HepG2 (cell line): ENCODE results near the gene OLFM1. TPM values are rescaled to one million over a fixed set of nuclear protein-coding genes. Genes with fewer than 3 reads are reported as not detected.

Source experiments
- ATAC-seq: fragments of 200-7000 bp; cut with Tn5 transposase; 3 replicates; pipeline ENCODE4 v1.9.1; 2020; ENCODE audit warnings: mild to moderate bottlenecking, moderate library complexity
- BruUV-seq: library from RNA; stranded (reverse); fragments of 400-500 nt; replicated peaks from 2 replicates; lab custom pipeline; 2021; lab: Mats Ljungman, UMichigan
- CTCF ChIA-PET: fragments of 300-600 bp; formaldehyde crosslinking; extraction: SDS; loops from one replicate; lab custom pipeline; 2021; ENCODE audit warnings: low total read pairs, inconsistent platforms, low intra/inter-chr PET ratio; lab: Yijun Ruan, JAX
- POLR2A ChIA-PET: fragments of 350-600 bp; sonication (Branson Sonifier 250); formaldehyde crosslinking; loops from one replicate; lab custom pipeline; 2020; ENCODE audit warnings: antibody characterized with exemption, inconsistent platforms; lab: Yijun Ruan, JAX
- DNase-seq: peaks from one replicate; pipeline ENCODE4 v3.0.0-alpha.2; 2015; ENCODE audit warnings: low spot score
- FAIRE-seq: peaks from 3 replicates; lab custom pipeline; 2011; peaks lifted over from hg19 to GRCh38; lab: Jason Lieb, UNC
- H2AFZ ChIP-seq: one replicate; pipeline ENCODE4 v1.6.1; 2011; ENCODE audit warnings: low read length, inconsistent platforms
- H3K27ac ChIP-seq: fragments of 300-600 bp; 3 replicates; pipeline ENCODE4 v1.8.0; 2011; ENCODE audit warnings: mixed run types, mild to moderate bottlenecking, mixed read lengths, low read length, inconsistent platforms; ENCODE audit not compliant: insufficient read depth; ENCODE audit errors: extremely low read length
- H3K27me3 ChIP-seq, 2 experiments: fragments of 200-600 bp in 1 of 2; 2 replicates in 1 of 2; 3 replicates in 1 of 2; pipeline versions ENCODE4 v1.6.0 to v1.8.0; 2011; ENCODE audit warnings: low read length in 2 of 2, mild to moderate bottlenecking in 2 of 2, moderate library complexity in 2 of 2, inconsistent platforms in 1 of 2; ENCODE audit not compliant: insufficient read depth in 2 of 2, control insufficient read depth in 1 of 2
- H3K36me3 ChIP-seq, 2 experiments: fragments of 200-600 bp in 1 of 2; replicated peaks in 1 of 2; 2 replicates in 1 of 2; 3 replicates in 1 of 2; pipeline versions ENCODE4 v1.5.1 to v1.8.0; 2011; ENCODE audit warnings: low read length in 2 of 2, inconsistent platforms in 1 of 2; ENCODE audit not compliant: insufficient read depth in 2 of 2, control insufficient read depth in 1 of 2
- H3K4me1 ChIP-seq: 2 replicates; pipeline ENCODE4 v1.5.1; 2012; ENCODE audit warnings: low read length, inconsistent platforms; ENCODE audit not compliant: insufficient read depth
- H3K4me2 ChIP-seq: 2 replicates; pipeline ENCODE4 v1.6.0; 2011; ENCODE audit warnings: low read depth, low read length, inconsistent platforms
- H3K4me3 ChIP-seq, 3 experiments: fragments of 200-600 bp in 1 of 3; sonication (generic), shearing (Covaris generic) in 1 of 3; replicated peaks in 1 of 3; 2 replicates each; pipeline ENCODE4 v1.5.1; 2011 to 2016; ENCODE audit warnings: low read length in 3 of 3, inconsistent platforms in 2 of 3, low read depth in 2 of 3, mild to moderate bottlenecking in 2 of 3, control low read depth in 1 of 3, mixed read lengths in 1 of 3; ENCODE audit not compliant: insufficient read depth in 1 of 3
- H3K79me2 ChIP-seq: one replicate; pipeline ENCODE4 v1.6.1; 2011; ENCODE audit warnings: low read length, inconsistent platforms; ENCODE audit not compliant: insufficient read depth
- H3K9ac ChIP-seq: 2 replicates; pipeline ENCODE4 v1.6.0; 2011; ENCODE audit warnings: mild to moderate bottlenecking, low read depth, low read length, inconsistent platforms; ENCODE audit not compliant: insufficient read depth
- H3K9me3 ChIP-seq: 2 replicates; pipeline ENCODE4 v1.5.1; 2012; ENCODE audit warnings: mild to moderate bottlenecking, low read length
- H4K20me1 ChIP-seq: 2 replicates; pipeline ENCODE4 v1.6.0; 2011; ENCODE audit warnings: inconsistent platforms, mild to moderate bottlenecking, low read length, moderate library complexity; ENCODE audit not compliant: insufficient read depth
- ARID5B ChIP-seq: IDR thresholded peaks from 2 replicates; pipeline ENCODE4 v1.4.0; 2020; ENCODE audit warnings: mild to moderate bottlenecking, missing genetic modification reagents
- HMGA1 ChIP-seq: sonication (generic); formaldehyde crosslinking; conservative IDR thresholded peaks from 2 replicates; pipeline ENCODE4 v1.4.0; 2020; ENCODE audit warnings: missing genetic modification reagents
- MAFF ChIP-seq: IDR thresholded peaks from 2 replicates; pipeline ENCODE4 v1.6.1; 2011; ENCODE audit warnings: low read depth, low read length, improper control_type of control experiment
- NFIC ChIP-seq: IDR thresholded peaks from 2 replicates; pipeline ENCODE4 v1.6.1; 2012; ENCODE audit warnings: mild to moderate bottlenecking, low read length, inconsistent platforms
- PAWR ChIP-seq: sonication (generic); formaldehyde crosslinking; IDR thresholded peaks from 2 replicates; pipeline ENCODE4 v1.4.0; 2020; ENCODE audit warnings: missing genetic modification reagents, mild to moderate bottlenecking, borderline replicate concordance
- POGK ChIP-seq: sonication (generic); formaldehyde crosslinking; conservative IDR thresholded peaks from 2 replicates; pipeline ENCODE4 v1.8.0; 2022; ENCODE audit warnings: mild to moderate bottlenecking, moderate library complexity, missing genetic modification reagents
- TAF1 ChIP-seq: sonication (generic); formaldehyde crosslinking; IDR thresholded peaks from 2 replicates; pipeline ENCODE4 v1.4.0; 2020; ENCODE audit warnings: missing genetic modification reagents
- TGIF2 ChIP-seq: IDR thresholded peaks from 2 replicates; pipeline ENCODE4 v1.6.1; 2016; ENCODE audit warnings: control low read depth, missing compliant biosample characterization
- THAP11 ChIP-seq: IDR thresholded peaks from 2 replicates; pipeline ENCODE4 v1.6.1; 2016; ENCODE audit warnings: missing biosample characterization, missing genetic modification reagents
- TRIM24 ChIP-seq: sonication (generic); formaldehyde crosslinking; IDR thresholded peaks from 2 replicates; pipeline ENCODE4 v1.8.0; 2022; ENCODE audit warnings: mild to moderate bottlenecking, missing genetic modification reagents
- ZBTB21 ChIP-seq: sonication (generic); formaldehyde crosslinking; IDR thresholded peaks from 2 replicates; pipeline ENCODE4 v1.4.0; 2020; ENCODE audit warnings: missing genetic modification reagents
- ZNF121 ChIP-seq: sonication (generic); formaldehyde crosslinking; IDR thresholded peaks from 2 replicates; pipeline ENCODE4 v1.5.0; 2020; ENCODE audit warnings: mild to moderate bottlenecking, missing genetic modification reagents
- ZNF574 ChIP-seq: sonication (generic); formaldehyde crosslinking; IDR thresholded peaks from 2 replicates; pipeline ENCODE4 v1.4.0; 2020; ENCODE audit warnings: missing genetic modification reagents
- ZNF879 ChIP-seq: sonication (generic); formaldehyde crosslinking; IDR thresholded peaks from 2 replicates; pipeline ENCODE4 v1.8.1; 2023; ENCODE audit warnings: missing genetic modification reagents
- ZSCAN30 ChIP-seq: sonication (generic); formaldehyde crosslinking; IDR thresholded peaks from 2 replicates; pipeline ENCODE4 v1.5.0; 2020; ENCODE audit warnings: mild to moderate bottlenecking, missing genetic modification reagents
- WGBS: methylation state at CpG from one replicate; pipeline ENCODE4 v1.1.6; 2017; ENCODE audit warnings: low lambda C conversion rate; 5-methylcytosine and 5-hydroxymethylcytosine counted together
- in situ Hi-C: cut with HindIII; loops from 2 replicates; pipeline ENCODE4 v1.10.0; 2017; ENCODE audit warnings: low pct_unique_long_range_greater_than_20kb; ENCODE audit not compliant: extremely low pct_ligation_motif_present
- intact Hi-C: fragments of 100-400 bp; cut with micrococcal nuclease; formaldehyde crosslinking; loops from one replicate; pipeline ENCODE4 v1.10.0; 2022; ENCODE audit not compliant: unreplicated experiment
- polyA plus RNA-seq, 8 experiments: library from polyadenylated mRNA; depleted of rRNA in 3 of 8; stranded (reverse) in 7 of 8; unstranded in 1 of 8; fragments of >200 nt; fragmentation: Illumina TruSeq in 4 of 8; extraction: Trizol in 4 of 8; gene quantifications; 2 replicates each; pipeline versions ENCODE4 v1.2.1 to v1.2.3, GENCODE V29; 2011 to 2016; ENCODE audit warnings: low read depth in 4 of 8, missing spikeins in 1 of 8, mixed read lengths in 1 of 8; ENCODE audit not compliant: insufficient read depth in 1 of 8
- total RNA-seq, 5 experiments: library from RNA; depleted of rRNA; stranded (reverse); fragments of >200 nt; fragmentation: Illumina TruSeq; extraction: Trizol; gene quantifications; 2 replicates each; pipeline ENCODE4 v1.2.3, GENCODE V29; 2016; ENCODE audit warnings: low read depth in 1 of 5

Gene OLFM1
- total and polyA plus RNA-seq, 2 of the 13 experiments (the other 11 are each of a cell fraction or from before 2014, with no cell fraction given) = not detected

DNA sequence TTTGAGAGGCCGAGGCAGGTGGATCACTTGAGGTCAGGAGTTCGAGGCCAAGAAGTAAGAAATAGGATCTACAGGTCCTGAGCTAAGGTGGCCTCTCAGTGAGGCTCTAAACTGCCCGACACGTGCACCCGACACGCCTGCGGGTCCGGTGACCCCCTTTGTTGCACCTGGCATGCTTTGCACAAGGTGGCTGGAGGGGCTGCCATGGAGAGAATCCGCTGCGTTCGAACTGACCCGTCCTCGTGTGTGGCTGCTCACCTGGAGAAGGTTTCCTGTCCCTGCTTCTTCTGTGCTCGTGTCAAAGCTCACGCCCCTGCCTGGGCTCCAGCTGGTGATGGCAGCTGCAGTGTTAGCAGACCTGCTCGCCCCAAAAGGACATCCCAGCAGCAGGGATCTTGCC is 5.7 kb upstream of the OLFM1 start (continued):
- TF ChIP-seq ARID5B (CRISPR knock-in tag) = no peak

- WGBS = 6% methylated on average over 6 of the region's 7 CpGs
- H3K4me2 ChIP-seq = no peak overlapping the region
- no TSS peak for BruUV-seq
- peaks cover 7% of the 10 kb centered on the region; the same call in 1 of the 2 replicates for H4K20me1 ChIP-seq
- no peak overlapping the region for H3K4me3 ChIP-seq
- H3K36me3 ChIP-seq = no peaks in the 10 kb centered on the region
- ChIA-PET POLR2A (no interaction called here), CTCF (no interaction called here)
- H3K27ac ChIP-seq = no peak overlapping the region
- H3K4me1 ChIP-seq = peaks cover 36% of the 10 kb centered on the region
- H3K27me3 ChIP-seq = peaks cover 3 to 84% of the 10 kb centered on the region in 2 experiments
- intact Hi-C loops (no loop called here), in situ Hi-C loops (no loop called here)
- H2AFZ ChIP-seq = no peak overlapping the region
- no peaks in the 10 kb centered on the region for H3K9me3 ChIP-seq
- no peak overlapping the region for H3K9ac ChIP-seq
- no peak for TF ChIP-seq ZNF879 (CRISPR knock-in tag)
- TF ChIP-seq TGIF2 (CRISPR knock-in tag) = no peak
- TF ChIP-seq MAFF = no peak
- TF ChIP-seq ZNF121 (CRISPR knock-in tag) = no peak
- TF ChIP-seq TAF1 = no peak
- TF ChIP-seq ZSCAN30 (CRISPR knock-in tag) = no peak
- TF ChIP-seq TRIM24 = no peak
- TF ChIP-seq ZNF574 (CRISPR knock-in tag) = no peak
- no peak for TF ChIP-seq HMGA1 (CRISPR knock-in tag)
- no peak for TF ChIP-seq PAWR (CRISPR knock-in tag)
- no peak for TF ChIP-seq THAP11 (CRISPR knock-in tag)
- no peak for TF ChIP-seq ZBTB21
- TF ChIP-seq POGK = no peak
- TF ChIP-seq NFIC = no peak
- ATAC-seq (no peak), FAIRE-seq (no peak), DNase-seq (no peak)
- H3K79me2 ChIP-seq = no peaks in the 10 kb centered on the region
These were observed 4.9 kb upstream of the OLFM1 start for GRCh38 chr9:135082536-135082935.
